Breast epithelium (tissue), 3 donors: Measurements from ENCODE around the gene RGR.

ENCODE experiments used
- CTCF ChIP-seq, 3 donors: fragments of 450-650 bp; IDR thresholded peaks; one replicate each; pipeline ENCODE4 v1.5.1; 2016 to 2017; ENCODE audit warnings: antibody characterized with exemption in 3 of 3, mild to moderate bottlenecking in 3 of 3, moderate library complexity in 3 of 3
- POLR2A ChIP-seq: fragments of 450-650 bp; IDR thresholded peaks from one replicate; pipeline ENCODE4 v1.6.1; 2016; ENCODE audit warnings: antibody characterized with exemption, mild to moderate bottlenecking, moderate library complexity
- POLR2AphosphoS5 ChIP-seq, 3 donors: sonication (generic); formaldehyde crosslinking; IDR thresholded peaks; one replicate each; pipeline ENCODE4 v1.6.1; 2017; ENCODE audit warnings: antibody characterized with exemption in 3 of 3

- TF ChIP-seq CTCF (IDR thresholded peaks at IDR 0.05) (peak in 2 of 3 donors; percentile 25 to 26), POLR2A (no peak), POLR2AphosphoS5 (IDR thresholded peaks at IDR 0.05) (no peak)
These were observed 11.9 kb downstream of the RGR start for GRCh38 chr10:84256510-84257342.
